HG03460 (cell line): ENCODE measurements around the gene EVPLL.
A peak's percentile ranks its signal among the peaks of the same experiment; 100 is the strongest.
"Not testable (repeated sequence)": the region's sequence is repeated elsewhere in the genome, so short reads cannot be mapped to it uniquely, and the experiment has no call there.

Source experiments
- ATAC-seq: cut with Tn5 transposase; IDR thresholded peaks from one replicate; pipeline ENCODE4 v1.9.1; 2021; ENCODE audit not compliant: unreplicated experiment

Gene EVPLL

DNA sequence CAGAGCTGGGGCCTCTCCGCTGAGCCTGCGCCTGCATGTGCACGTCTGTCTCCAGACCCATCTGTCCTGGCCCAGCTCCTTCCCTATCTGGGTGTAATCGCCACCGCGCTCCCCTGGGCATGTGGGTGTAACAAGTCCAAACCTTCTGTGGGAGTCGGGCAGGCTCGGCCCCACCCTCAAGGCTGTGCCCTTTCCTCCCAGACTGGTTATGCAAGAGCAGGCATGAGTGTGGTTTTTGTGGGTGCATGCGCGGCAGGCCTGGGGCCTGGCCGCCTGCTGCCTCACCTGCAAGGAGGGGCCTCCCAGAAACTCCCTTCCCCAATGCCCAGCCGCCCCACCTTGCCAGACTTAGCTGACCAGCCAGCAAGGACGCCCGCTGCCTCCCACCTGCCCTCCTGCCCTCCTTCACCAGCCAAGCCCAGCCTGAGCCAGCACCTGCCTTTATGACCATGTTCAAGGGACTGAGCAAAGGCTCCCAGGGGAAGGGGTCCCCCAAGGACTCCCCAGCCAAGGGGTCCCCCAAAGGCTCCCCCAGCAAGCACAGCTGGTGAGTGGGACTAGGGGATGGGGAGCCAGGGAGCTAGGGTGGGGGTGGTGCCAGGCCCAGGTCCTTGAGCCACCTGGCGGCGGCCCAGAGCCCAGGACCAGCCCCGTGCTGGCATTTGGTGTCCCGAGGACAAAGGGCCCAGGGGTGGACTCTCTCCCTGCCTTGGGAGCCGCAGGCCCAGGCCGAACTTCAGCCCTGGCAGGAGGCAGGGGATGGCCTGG is at the start of gene EVPLL:
Gene EVPLL (plus strand): TSS at position 342 of the 768 bp plus-strand sequence. CDS start 3,160 bp downstream, outside the sequence.
- ATAC-seq, result no peak

DNA sequence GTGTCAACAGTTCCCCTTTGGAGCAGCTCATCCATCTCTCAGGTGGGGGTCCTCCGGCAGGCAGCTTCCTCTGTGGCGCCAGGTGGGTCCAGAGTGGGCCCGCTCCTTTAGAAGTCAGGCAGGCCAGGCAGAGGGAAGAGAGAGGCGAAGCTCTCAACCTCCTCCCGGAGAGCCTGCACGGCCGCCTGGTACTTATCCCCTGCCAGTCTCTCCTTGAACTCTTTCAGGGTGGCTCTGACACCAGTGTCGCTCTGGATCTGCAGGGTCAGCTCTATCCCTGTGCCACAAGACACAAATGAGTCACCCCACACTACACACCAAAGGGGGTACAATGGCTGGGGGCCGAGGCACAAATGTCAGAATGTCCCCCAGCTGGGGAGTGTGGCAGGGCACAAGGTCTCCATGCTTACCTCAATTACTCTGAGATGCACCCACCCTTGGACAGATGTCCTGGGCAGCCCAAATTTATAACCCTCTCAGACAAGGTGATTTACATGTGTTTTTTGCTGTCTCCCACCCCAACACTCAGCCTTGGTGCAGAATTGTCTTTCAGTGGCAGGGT is 48.9 kb upstream of the EVPLL start:
- no peak for ATAC-seq

DNA sequence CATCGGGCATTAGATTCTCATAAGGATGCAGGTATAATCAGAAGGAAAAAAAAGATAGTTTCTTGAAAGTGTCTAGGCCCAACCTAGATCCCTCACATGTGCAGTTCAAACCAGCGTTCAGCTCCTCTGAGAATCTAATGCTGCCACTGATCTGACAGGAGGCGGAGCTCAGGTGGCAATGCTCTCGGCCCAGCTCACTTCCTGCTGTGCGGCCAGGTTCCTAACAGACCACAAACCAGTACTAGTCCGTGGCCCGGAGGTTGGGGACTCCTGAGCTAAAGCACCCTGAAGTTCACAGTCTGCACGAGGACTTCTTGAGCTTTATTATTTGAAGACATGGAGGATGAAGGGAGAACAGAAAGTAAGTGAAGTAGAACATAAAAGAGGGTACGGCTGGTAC is 45.7 kb upstream of the EVPLL start:
- no peak for ATAC-seq

DNA sequence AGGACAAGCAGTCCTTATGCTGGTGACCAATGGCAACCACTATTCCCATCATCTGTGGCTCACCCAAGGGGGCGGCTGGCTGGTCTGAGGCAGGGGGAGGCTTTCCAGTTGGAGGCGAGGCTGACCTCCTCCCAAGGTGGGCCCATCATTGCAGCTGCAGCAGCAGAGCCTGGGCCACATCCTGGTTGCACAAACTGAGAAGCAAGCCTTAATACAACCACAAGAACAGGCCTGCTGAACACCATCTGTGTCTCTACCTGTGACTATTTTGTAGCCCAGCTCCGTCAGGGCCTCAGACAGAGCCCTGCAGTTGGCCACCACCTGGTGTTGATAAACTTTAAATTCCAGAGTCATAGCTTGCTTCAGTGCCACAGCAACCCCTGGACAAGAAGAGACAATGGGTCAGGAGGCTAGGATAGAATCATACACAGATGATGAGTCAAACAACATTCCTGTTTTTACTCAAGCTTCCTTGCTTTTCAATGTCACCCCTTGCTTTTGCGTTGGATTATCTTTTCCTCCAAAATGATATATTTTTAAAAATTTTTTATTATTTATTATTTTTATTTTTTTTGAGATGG is 44.6 kb upstream of the EVPLL start:
- ATAC-seq, result no peak

DNA sequence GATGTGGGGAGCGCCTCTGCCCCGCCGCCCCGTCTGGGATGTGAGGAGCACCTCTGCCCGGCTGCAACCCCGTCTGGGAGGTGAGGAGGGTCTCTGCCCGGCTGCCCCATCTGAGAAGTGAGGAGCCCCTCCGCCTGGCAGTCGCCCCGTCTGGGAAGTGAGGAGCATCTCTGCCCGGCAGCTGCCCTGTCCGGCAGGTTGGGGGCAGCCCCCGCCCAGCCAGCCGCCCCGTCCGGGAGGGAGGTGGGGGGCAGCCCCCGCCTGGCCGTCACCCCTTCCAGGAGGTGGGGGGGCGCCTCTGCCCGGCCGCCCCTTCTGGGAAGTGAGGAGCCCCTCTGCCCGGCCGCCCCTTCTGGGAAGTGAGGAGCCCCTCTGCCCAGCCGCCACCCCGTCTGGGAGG is 39.4 kb upstream of the EVPLL start:
- ATAC-seq, result not testable (repeated sequence)

DNA sequence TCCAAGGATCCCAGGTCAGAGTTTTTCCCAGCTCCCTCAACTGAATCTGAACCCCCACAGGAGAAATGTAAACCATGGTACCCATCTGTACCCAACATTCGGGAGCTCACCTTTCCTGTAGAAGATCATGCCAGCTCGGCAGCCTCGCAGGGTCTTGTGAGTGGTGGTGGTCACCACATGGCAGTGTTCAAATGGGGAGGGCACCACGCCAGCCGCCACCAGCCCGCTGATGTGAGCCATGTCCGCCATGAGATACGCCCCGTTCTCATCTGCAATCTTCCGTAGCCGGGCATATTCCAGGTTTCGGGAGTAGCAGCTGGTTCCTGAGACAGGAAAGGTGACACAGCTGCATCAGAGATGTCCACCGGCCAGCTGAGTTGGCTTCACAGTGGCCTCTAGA is 37.6 kb upstream of the EVPLL start:
- no peak for ATAC-seq

DNA sequence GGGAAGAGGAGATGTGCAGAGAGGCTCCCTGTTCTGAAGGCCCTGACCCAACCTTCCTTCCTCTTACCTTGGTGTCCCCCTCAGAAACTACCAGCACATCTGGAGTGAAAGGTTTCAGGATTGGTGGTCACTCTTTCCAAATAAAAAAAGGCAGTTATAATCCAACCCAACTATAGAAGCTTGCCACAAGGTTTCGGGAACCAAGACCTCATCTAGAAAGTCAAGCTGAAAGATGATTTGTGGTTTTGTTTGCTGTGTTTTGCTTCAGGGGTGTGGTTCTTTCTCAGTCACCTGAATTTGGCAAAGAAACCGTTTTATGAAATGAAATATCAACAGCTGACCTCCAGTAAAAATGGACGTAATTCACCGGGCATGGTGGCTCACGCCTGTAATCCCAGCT is 33.6 kb upstream of the EVPLL start:
- ATAC-seq, result no peak

DNA sequence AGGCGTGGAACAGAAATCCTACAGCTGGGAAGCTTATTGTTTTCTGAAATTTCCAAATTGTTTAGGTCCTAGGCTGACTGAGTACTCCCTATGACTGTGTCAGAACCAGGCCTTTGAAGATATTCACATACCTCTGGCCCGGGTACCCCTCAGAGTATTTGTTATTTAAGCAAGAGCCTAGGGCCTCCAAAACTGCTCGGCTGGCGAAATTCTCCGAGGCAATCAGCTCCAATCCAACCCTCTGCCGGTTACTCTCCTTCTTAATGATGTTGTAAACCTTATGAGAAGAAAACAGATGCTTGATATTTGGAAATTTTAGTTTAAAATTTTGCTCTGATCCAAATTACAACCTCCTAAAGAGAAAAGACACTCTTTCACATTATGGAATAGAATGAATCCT is 24.0 kb upstream of the EVPLL start:
- no peak for ATAC-seq

DNA sequence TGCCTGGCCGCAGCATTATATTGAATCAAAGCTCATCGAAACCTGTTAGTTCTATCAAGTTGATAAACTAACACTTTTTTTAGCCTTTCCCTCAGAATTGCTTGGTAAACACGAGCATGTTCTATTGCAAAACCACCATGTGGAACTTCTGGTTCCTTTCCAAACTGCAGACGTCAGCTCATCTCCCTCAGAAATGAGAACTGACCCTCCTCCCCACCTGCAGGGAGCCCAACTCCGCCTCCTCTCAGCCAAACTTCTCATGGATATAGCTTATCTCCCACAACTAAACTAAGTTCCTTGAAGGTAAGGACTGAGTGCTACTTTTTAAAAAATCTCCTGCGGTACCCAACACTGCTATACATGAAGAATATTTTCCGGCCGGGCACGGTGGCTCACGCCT is 21.0 kb upstream of the EVPLL start:
- ATAC-seq, result no peak

DNA sequence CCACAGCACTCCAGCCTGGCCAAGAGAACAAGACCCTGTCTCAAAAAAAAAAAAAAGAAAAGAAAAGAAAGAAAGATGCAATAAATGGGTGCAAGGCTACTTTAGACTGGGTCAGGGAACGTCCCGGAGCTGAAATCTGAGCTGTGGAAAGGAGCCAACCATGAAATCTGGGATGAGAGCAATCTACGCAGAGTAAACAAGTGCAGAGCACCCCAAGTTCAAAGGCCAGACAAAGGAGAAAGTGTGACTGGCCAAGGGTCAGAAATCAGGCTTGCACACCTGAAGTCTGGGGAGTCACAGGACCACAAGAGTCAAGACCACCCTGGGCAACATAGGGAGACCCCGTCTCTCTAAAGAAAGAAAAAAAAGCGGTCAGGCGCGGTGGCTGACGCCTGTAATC is 17.1 kb upstream of the EVPLL start:
- no peak for ATAC-seq

DNA sequence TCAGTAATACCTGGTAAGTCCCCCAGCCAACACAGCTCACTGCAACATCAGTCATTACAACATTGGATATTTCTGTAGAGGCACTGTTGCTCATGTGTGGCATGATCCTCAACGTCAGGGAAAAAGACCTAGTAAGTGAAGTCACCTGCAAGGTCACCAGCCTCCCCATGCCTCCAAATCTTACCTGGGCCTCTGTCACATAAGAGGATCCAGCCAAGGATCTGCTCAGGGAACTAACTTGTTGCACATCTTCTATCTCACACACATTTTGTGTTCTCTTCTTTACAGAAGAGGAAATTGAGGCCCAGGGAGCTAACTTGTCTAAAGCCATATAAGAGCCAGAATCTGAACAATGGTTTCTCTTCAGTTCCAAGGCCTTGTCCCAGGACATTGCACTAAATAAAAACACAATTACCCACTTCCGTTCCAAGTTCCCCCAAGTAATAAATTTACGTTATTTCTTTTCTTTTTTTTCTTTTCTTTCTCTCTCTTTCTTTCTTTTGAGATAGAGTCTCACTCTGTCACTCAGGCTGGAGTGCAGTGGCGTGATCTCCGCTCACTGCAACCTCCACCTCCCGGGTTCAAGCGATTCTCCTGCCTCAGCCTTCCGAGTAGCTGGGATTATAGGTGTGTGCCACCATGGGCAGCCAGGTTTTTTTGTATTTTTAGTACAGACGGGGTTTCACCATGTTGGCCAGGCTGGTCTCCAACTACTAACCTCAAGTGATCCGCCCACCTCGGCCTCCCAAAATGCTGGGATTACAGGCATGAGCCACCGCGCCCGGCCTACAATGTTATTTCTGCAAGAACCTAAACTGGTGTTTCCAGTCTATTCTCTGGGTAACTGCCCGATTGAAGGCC is 15.5 kb upstream of the EVPLL start:
- no peak for ATAC-seq

DNA sequence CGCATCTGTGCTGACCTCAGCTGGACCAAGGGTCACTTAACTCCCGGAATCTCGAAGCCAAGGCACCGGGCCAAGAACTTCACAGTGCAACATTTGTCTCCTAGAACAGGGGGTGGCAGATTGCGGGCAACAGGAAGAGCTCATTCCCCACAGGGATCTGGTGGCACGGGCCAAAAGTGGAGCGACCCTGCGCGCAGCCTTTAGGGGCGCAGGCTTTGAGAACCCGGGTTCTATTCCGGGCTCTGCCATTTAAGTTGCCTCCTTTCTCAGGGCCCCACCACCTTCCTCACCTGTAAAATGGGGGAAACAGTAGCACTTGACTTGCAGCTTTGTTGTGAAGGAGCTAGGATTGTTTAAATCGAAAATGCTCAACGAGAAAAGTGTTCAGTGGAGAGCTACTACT is 14.9 kb upstream of the EVPLL start:
- no peak for ATAC-seq

DNA sequence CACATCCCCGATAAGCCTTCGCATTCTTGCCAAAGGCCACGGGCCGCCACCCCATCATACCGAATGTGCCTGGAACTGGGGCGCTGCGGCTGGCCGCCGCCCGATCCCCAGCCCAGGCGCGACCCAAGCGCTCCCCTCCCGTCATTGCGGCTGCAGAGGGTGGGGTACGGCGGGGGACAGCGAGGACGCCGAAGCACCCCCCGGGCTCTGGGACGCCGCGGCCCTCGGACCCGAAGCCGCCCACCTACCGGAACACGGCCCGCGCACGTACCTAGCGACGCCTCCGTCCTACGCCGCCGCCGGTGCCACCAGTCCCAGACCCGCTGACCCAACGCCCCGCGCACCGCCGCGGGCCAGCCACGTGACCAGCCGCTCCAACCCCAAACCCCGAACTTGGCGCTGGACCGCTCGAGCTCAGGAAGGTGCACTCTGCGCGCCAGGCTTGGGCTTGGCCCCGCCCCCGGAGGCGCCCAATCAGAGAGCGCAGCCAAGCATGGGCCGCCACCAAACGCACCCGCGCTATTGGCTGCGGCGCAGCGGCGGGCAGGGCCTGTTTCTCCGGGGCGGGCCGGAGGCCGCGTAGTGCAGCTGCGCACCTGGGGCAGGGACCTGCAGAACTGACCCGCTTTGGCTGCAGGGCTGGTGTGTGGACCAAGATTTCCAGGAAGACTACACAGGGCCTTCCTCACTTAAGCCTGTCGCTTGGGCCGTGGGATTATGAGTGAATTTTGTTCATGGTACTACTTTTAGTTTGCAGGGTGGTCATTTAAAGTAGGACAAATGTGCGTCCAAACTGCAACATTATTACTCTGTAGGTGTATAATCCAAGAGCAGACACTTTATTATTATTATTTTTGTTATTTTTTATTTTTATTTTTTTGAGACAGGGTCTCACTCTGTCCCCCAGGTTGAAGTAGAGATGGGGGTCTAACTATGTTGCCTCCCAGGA is 14.2 kb upstream of the EVPLL start, which contains the start of gene SHMT1:
Gene SHMT1 (minus strand): TSS at position 450 of the 949 bp plus-strand sequence. CDS start 7,569 bp downstream, outside the sequence.
- peak; percentile 98 for ATAC-seq

DNA sequence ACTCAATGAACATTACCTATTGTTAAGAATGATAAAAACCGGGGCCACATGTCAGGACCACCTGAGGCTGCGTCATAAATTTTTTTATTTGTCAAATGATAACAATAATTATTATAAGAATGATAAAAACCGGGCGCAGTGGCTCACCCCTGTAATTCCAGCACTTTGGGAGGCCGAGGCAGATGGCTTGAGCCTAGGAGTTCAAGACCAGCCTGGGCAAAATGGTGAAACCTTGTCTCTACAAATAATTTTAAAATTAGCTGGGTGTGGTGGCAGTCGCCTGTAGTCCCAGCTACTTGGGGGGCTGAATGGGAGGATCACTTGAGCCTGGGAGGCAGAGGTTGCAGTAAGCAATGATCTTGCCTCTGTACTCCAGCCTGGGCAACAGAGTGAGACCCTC is 13.4 kb upstream of the EVPLL start:
- ATAC-seq, result no peak

DNA sequence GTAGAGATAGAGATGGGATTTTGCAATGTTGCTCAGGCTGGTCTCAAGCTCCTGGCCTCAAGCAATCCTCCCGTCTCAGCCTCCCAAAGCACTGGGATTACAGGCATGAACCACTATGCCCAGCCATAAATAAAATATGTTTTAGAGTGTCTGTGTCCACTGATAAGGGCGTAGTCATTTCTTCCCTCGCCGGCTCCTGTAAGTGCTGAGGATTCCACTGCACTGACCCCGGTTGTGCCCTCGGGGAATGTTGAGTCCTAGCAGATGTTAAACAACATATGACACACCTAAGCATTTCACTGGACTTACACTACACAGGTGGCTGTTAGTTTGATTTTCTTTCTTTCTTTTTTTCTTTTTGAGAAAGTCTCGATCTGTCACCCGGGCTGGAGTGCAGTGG is 8.6 kb upstream of the EVPLL start:
- ATAC-seq, result no peak

DNA sequence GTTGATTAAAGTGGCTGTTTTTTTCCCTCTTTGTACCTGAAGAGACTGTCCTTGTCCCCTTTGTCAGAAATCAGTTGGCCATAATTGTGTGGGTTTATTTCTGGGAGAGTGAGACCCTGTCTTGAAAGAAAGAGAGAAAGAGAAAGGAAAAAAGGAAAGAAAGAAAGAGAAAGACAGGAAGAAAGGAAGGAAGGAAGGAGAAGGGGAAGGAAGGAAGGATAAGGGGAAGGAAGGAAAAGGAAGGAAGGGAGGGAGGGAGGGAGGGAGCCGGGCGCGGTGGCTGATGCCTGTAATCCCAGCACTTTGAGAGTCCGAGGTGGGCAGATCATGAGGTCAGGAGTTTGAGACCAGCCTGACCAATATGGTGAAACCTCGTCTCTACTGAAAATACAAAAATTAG is 6.8 kb upstream of the EVPLL start:
- ATAC-seq, result no peak

DNA sequence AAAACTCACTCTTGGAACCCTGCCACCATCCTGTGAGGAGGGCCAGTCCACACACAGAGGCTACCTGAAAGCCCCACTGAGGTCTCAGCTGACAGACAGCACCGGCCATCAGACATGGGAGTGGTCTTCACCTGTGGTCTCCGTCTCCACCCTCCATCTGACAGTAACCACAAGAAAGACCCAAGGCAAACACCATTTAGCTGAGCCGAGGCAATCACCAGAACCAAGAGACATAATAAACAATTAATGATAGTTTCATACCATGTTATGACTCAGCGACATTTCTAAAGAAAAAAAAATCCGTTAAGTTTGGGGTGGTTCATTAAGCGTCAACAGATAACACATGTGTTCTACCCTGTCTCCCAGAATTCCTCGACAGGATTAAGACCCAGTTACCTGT is 6.1 kb upstream of the EVPLL start:
- ATAC-seq, result no peak

DNA sequence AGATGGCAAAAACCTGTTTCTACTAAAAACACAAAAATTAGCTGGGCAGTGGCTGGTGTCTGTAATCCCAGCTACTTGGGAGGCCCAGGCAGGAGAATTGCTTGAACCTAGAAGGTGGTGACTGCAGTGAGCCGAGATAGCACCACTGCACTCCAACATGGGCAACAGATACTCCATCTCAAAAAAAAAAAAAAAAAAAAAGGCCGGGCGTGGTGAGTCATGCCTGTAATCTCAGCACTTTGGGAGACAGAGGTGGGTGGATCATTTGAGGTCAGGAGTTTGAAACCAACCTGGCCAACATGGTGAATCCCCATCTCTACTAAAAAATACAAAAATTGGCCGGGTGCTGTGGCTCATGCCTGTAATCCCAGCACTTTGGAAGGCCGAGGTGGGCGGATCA is 4.4 kb upstream of the EVPLL start:
- ATAC-seq, result not testable (repeated sequence)

DNA sequence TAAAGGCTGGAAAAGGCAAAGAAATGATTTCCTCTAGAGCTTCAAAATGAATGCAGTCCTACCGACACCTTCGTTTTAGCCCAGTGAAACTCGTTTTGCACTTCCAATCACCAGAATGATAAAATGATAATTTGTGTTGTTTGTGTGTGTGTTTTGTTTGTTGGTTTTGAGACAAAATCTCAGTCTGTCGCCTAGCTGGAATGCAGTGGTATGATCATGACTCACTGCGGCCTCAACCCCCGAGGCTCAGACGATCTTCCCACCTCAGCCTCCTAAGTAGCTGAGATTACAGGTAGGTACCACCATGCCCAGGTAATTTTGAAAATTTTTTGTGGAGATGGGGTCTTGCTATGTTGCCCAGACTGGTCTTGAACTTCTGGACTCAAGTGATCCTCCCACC is 3.4 kb upstream of the EVPLL start:
- ATAC-seq, result no peak

DNA sequence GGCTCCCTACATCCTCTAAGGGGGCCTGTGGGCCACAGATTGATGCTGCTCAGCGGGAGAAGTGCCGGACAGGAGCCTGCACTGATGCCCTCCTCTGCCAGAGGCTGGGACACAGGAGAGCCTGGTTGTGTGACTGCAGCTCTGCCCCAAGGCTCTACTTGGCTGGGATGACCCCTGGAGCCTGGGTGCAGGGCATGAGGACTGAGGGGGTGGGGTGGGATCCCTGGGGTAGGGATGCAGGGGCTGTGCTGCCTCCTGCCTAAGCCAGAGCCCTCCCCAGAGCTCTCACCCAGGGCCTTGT is 577 bp downstream of the EVPLL start:
- no peak for ATAC-seq

DNA sequence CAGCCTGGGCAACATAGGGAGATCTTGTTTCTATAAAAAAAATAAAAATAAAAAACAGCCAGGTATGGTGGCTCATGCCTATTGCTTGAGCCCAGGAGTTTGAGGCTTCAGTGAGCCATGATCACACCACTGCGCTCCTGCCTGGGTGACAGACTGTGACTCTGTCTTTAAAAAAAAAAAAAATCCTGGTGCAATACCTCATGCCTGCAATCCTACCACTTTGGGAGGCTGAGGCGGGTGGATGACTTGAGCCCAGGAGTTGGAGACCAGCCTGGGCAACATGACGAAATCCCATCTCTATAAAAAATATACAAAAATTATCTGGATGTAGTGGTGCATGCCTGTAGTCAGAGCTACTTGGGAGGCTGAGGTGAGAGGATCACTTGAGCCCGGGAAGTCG is 1.0 kb downstream of the EVPLL start:
- ATAC-seq, result not testable (repeated sequence)
